Activated T-helper 2 cell treated with anti-CD3 and anti-CD28 coated beads, Interferon-gamma antibody, Interleukin-2, Interleukin-4, amounts not matched to agents 10 μg/mL and 5 μg/mL and 100 μg/mL, durations not matched to agents 14 hours and 24 hours and 36 hours (primary cell): ENCODE measurements around the gene TENT5A. TPM values are rescaled to one million over a fixed set of nuclear protein-coding genes. Genes with fewer than 3 reads are reported as not detected.

Experiments
- DNase-seq: peaks from one replicate; pipeline ENCODE4 v3.0.0; 2021; ENCODE audit warnings: low spot score
- H3K27ac Mint-ChIP-seq: one replicate; pipeline ENCODE4 v1.8.0; 2021; ENCODE audit warnings: mixed read lengths
- H3K27me3 Mint-ChIP-seq: one replicate; pipeline ENCODE4 v1.8.0; 2021; ENCODE audit warnings: low read depth, mixed read lengths
- H3K36me3 Mint-ChIP-seq: one replicate; pipeline ENCODE4 v1.8.0; 2021; ENCODE audit warnings: low read depth, mixed read lengths
- H3K4me1 Mint-ChIP-seq: one replicate; pipeline ENCODE4 v1.8.0; 2021; ENCODE audit warnings: low read depth, mixed read lengths
- H3K4me3 Mint-ChIP-seq: one replicate; pipeline ENCODE4 v1.8.0; 2021; ENCODE audit warnings: low read depth, mild to moderate bottlenecking, moderate library complexity, mixed read lengths
- H3K9me3 Mint-ChIP-seq: one replicate; pipeline ENCODE4 v1.8.0; 2021; ENCODE audit warnings: mixed read lengths
- intact Hi-C: fragments of 100-400 bp; cut with micrococcal nuclease; formaldehyde crosslinking; loops from one replicate; pipeline ENCODE4 v1.15.1; 2023
- total RNA-seq: library from RNA; stranded (reverse); gene quantifications from 2 replicates; pipeline ENCODE4 v1.2.3, GENCODE V29; 2022

Gene TENT5A
- total RNA-seq, 1 donor from 2014 or later = 0.50 TPM

GRCh38 chr6:81714684-81715083 is 37.8 kb downstream of the TENT5A start:
- Mint-ChIP-seq H3K4me3 (no peak overlapping the region), H3K9me3 (no peaks in the 10 kb centered on the region), H3K36me3 (no peaks in the 10 kb centered on the region), H3K27ac (no peak overlapping the region), H3K4me1 (no peaks in the 10 kb centered on the region), H3K27me3 (no peaks in the 10 kb centered on the region)
- no peak for DNase-seq
- intact Hi-C loops = no loop called here

DNA sequence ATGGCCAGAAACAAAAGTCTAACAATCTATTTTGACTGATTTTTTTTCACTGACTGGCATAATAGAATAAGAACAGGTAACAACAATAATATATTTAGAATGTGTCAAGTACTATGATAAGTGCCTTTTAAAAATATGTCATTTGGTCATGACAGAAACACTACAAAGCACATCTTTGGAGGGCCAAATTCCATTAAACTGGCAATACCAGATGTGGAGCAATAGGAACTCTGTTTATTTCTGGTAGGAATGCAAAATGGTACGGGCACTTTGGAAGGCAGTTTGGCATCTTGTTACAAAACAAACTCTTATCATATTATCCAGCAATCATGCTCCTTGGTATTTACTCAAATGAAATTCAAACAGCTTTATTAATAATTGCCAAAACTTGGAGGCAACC is 39.3 kb downstream of the TENT5A start:
- Mint-ChIP-seq H3K4me3 (no peak overlapping the region), H3K27ac (no peak overlapping the region), H3K4me1 (no peaks in the 10 kb centered on the region), H3K27me3 (no peaks in the 10 kb centered on the region), H3K36me3 (no peaks in the 10 kb centered on the region), H3K9me3 (no peaks in the 10 kb centered on the region)
- intact Hi-C loops = no loop called here
- DNase-seq = no peak

DNA sequence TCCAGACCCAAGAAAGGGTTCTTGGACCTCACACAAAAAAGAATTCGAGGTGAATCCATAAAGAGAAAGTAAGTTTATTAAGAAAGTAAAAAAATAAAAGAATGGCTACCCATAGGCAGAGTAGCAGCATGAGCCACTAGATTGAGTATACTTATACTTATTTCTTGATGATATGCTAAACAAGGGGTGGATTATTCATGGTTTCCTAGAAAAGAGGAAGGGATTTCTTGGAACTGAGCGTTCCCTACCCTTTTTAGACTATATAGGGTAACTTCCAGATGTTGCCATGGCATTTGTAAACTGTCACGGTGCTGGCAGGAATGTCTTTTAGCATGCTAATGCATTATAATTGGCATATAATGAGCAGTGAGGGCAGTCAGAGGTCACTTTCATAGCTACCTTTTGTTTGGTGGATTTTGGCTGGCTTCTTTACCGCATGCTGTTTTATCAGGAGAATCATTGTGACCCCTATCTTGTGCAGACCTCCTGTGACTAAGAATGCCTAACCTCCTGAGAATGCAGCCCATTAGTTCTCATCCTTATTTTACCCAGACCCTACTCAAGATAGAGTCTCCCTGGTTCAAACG is 44.3 kb downstream of the TENT5A start:
- Mint-ChIP-seq H3K9me3 (no peaks in the 10 kb centered on the region), H3K4me1 (no peaks in the 10 kb centered on the region), H3K27ac (no peak overlapping the region), H3K36me3 (no peaks in the 10 kb centered on the region), H3K27me3 (no peaks in the 10 kb centered on the region), H3K4me3 (no peak overlapping the region)
- no peak for DNase-seq
- intact Hi-C loops = no loop called here

- intact Hi-C loops = no loop called here
- no peak overlapping the region for H3K27ac Mint-ChIP-seq
- H3K4me1 Mint-ChIP-seq = no peaks in the 10 kb centered on the region
- no peaks in the 10 kb centered on the region for H3K9me3 Mint-ChIP-seq
- no peak overlapping the region for H3K4me3 Mint-ChIP-seq
- H3K27me3 Mint-ChIP-seq = no peaks in the 10 kb centered on the region
- DNase-seq = no peak
- H3K36me3 Mint-ChIP-seq = no peaks in the 10 kb centered on the region
Observed at GRCh38 chr6:81704700-81705099, 47.8 kb downstream of the TENT5A start.

DNA sequence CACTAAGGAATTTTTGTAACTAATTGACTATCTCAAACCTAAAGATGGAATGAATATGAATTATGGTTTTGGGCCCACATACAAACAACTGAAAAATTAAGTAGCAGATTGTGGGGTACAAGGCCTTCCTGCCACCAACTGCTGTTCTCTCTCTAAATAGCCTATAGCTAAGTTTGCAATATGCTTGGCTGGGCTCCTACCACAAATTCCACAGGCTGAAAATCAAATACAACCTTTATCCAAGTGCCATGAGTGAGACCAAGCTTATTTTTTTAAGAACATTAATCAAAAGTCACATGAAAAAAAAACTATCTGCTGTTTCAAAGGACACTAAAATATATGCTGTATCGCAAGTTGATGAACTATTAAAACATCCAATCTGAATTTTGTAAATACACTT is 52.1 kb downstream of the TENT5A start:
- Mint-ChIP-seq H3K27me3 (no peaks in the 10 kb centered on the region), H3K4me1 (no peaks in the 10 kb centered on the region), H3K9me3 (no peaks in the 10 kb centered on the region), H3K36me3 (no peaks in the 10 kb centered on the region), H3K27ac (no peak overlapping the region), H3K4me3 (no peak overlapping the region)
- DNase-seq = no peak
- intact Hi-C loops = no loop called here

- Mint-ChIP-seq H3K4me3 (no peak overlapping the region), H3K36me3 (no peaks in the 10 kb centered on the region), H3K4me1 (no peaks in the 10 kb centered on the region), H3K27me3 (no peaks in the 10 kb centered on the region), H3K9me3 (no peaks in the 10 kb centered on the region), H3K27ac (no peak overlapping the region)
- no peak for DNase-seq
- intact Hi-C loops = no loop called here
Observed at GRCh38 chr6:81697559-81697958, 54.9 kb downstream of the TENT5A start.

DNA sequence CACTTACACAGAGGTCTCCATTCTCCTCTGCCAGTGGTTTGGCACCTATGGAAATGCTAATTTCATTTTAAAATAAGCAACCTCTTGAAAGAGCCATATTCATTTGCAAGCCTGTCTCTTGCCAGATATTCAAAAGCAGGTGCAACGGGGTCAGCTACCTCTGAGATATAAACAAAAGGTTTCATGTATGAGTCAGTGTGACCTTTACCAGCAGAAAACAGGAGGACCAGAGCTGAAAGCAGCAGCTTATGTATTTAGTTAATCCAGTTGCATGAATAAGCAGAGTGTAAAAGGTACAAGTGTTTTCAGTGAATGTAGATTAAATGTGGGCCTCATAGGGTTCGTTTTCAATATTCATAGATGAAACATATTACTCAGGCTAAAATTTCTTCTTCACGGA is 56.0 kb downstream of the TENT5A start:
- no peaks in the 10 kb centered on the region for H3K36me3 Mint-ChIP-seq
- no peaks in the 10 kb centered on the region for H3K27me3 Mint-ChIP-seq
- no peak overlapping the region for H3K27ac Mint-ChIP-seq
- no peak overlapping the region for H3K4me3 Mint-ChIP-seq
- H3K4me1 Mint-ChIP-seq = no peaks in the 10 kb centered on the region
- intact Hi-C loops = no loop called here
- DNase-seq = no peak
- no peaks in the 10 kb centered on the region for H3K9me3 Mint-ChIP-seq
